GM12892 (cell line): ENCODE results near the gene ITPA.

ENCODE experiments used
- POLR2A ChIP-seq: IDR thresholded peaks from 2 replicates; pipeline ENCODE4 v1.6.1; 2011; ENCODE audit warnings: low read depth, low read length, control low read depth
- TAF1 ChIP-seq: IDR thresholded peaks from 2 replicates; pipeline ENCODE4 v1.6.1; 2011; ENCODE audit warnings: low read depth, mild to moderate bottlenecking, control low read depth, low read length, borderline replicate concordance

- no peak for TF ChIP-seq POLR2A
- TF ChIP-seq TAF1 = no peak
Measured at GRCh38 chr20:3199206-3199605, 10.1 kb upstream of the ITPA start.
